HG02852 (cell line): Measurements from ENCODE around the gene DARS1.

ENCODE experiments used
- ATAC-seq: cut with Tn5 transposase; IDR thresholded peaks from one replicate; pipeline ENCODE4 v1.9.1; 2021; ENCODE audit warnings: mild to moderate bottlenecking, moderate library complexity; ENCODE audit not compliant: unreplicated experiment

Gene DARS1

GRCh38 chr2:135985018-135985825, at the start of gene DARS1:
DARS1 (minus strand) TSS chr2:135985626; CDS start chr2:135985468, 158 bp downstream.
- peak; percentile 85 for ATAC-seq

GRCh38 chr2:136034629-136035028, 49.2 kb upstream of the DARS1 start:
- ATAC-seq, result no peak

GRCh38 chr2:136032817-136033535, 47.5 kb upstream of the DARS1 start:
- no peak for ATAC-seq

GRCh38 chr2:136032192-136032591, 46.8 kb upstream of the DARS1 start:
- ATAC-seq, result no peak

- ATAC-seq, result no peak
Observed at GRCh38 chr2:136031711-136032110, 46.3 kb upstream of the DARS1 start.

GRCh38 chr2:136030406-136030805, 45.0 kb upstream of the DARS1 start:
- ATAC-seq, result no peak

GRCh38 chr2:136029149-136029548, 43.7 kb upstream of the DARS1 start:
- peak; percentile 75 for ATAC-seq

GRCh38 chr2:136028001-136028400, 42.6 kb upstream of the DARS1 start:
- ATAC-seq, result no peak

GRCh38 chr2:136027112-136027511, 41.7 kb upstream of the DARS1 start:
- no peak for ATAC-seq

- peak; percentile 55 for ATAC-seq
Observed at GRCh38 chr2:136025057-136025973, 39.9 kb upstream of the DARS1 start.

- ATAC-seq, result no peak
Observed at GRCh38 chr2:136024616-136025015, 39.2 kb upstream of the DARS1 start.

- ATAC-seq, result no peak
Observed at GRCh38 chr2:136024185-136024584, 38.8 kb upstream of the DARS1 start.

GRCh38 chr2:136023416-136023815, 38.0 kb upstream of the DARS1 start:
- ATAC-seq, result no peak

GRCh38 chr2:136022396-136023146, 37.1 kb upstream of the DARS1 start:
- ATAC-seq, result no peak

- ATAC-seq, result no peak
Observed at GRCh38 chr2:136021976-136022375, 36.5 kb upstream of the DARS1 start.

- ATAC-seq, result no peak
Observed at GRCh38 chr2:136021406-136021805, 36.0 kb upstream of the DARS1 start.

GRCh38 chr2:136020831-136021230, 35.4 kb upstream of the DARS1 start:
- ATAC-seq, result no peak

GRCh38 chr2:136019825-136020224, 34.4 kb upstream of the DARS1 start:
- ATAC-seq, result no peak

- peak; percentile 77 for ATAC-seq
Observed at GRCh38 chr2:136019306-136019705, 33.9 kb upstream of the DARS1 start.

- no peak for ATAC-seq
Observed at GRCh38 chr2:136017786-136018185, 32.4 kb upstream of the DARS1 start.
